GM12878 (cell line): ENCODE data around the gene USP21. TPM values are rescaled to one million over a fixed set of nuclear protein-coding genes. Genes with fewer than 3 reads are reported as not detected.

Source experiments
- ATAC-seq: fragments of 200-7000 bp; cut with Tn5 transposase; 3 replicates; pipeline ENCODE4 v1.9.1; 2020; ENCODE audit warnings: mild to moderate bottlenecking, moderate library complexity
- BruUV-seq: library from RNA; stranded (reverse); fragments of 400-500 nt; replicated peaks from 2 replicates; lab custom pipeline; 2021; lab: Mats Ljungman, UMichigan
- CTCF ChIA-PET: fragments of 300-600 bp; sonication (Branson Sonifier 250); formaldehyde crosslinking; extraction: SDS; loops from one replicate; lab custom pipeline; 2021; ENCODE audit warnings: inconsistent platforms; lab: Yijun Ruan, JAX
- POLR2A ChIA-PET: fragments of 350-600 bp; formaldehyde crosslinking; extraction: SDS; loops from one replicate; lab custom pipeline; 2021; ENCODE audit warnings: inconsistent platforms; lab: Charles Lee
- RAD21 ChIA-PET: fragments of 300-600 bp; sonication (Branson Sonifier 250); formaldehyde crosslinking; loops from one replicate; lab custom pipeline; 2023; ENCODE audit warnings: antibody characterized with exemption; ENCODE audit not compliant: unreplicated experiment; lab: Charles Lee
- SMC1A ChIA-PET: fragments of 300-600 bp; sonication (Branson Sonifier 250); formaldehyde crosslinking; loops from one replicate; lab custom pipeline; 2023; ENCODE audit not compliant: unreplicated experiment, uncharacterized antibody; lab: Charles Lee
- DNase-seq: peaks from one replicate; pipeline ENCODE4 v3.0.0-alpha.2; 2011; ENCODE audit warnings: low read depth, low spot score
- FAIRE-seq: peaks from 3 replicates; lab custom pipeline; 2011; peaks lifted over from hg19 to GRCh38; lab: Jason Lieb, UNC
- H2AFZ ChIP-seq: 2 replicates; pipeline ENCODE4 v1.6.0; 2011; ENCODE audit warnings: low read depth, low read length, control low read depth; ENCODE audit not compliant: control insufficient read depth
- H3K27ac ChIP-seq: 2 replicates; pipeline ENCODE4 v1.5.1; 2011; ENCODE audit warnings: control low read depth; ENCODE audit not compliant: control insufficient read depth, insufficient read depth
- H3K27me3 ChIP-seq, 2 experiments: replicated peaks in 1 of 2; 2 replicates each; pipeline versions ENCODE4 v1.6.0 to v1.6.1; 2011; ENCODE audit warnings: low read length in 1 of 2; ENCODE audit not compliant: control insufficient read depth in 2 of 2, insufficient read depth in 2 of 2
- H3K36me3 ChIP-seq, 2 experiments: 2 replicates each; pipeline ENCODE4 v1.5.1; 2011; ENCODE audit warnings: low read length in 1 of 2; ENCODE audit not compliant: control insufficient read depth in 2 of 2, insufficient read depth in 2 of 2
- H3K4me1 ChIP-seq: 2 replicates; pipeline ENCODE4 v1.6.1; 2011; ENCODE audit warnings: mild to moderate bottlenecking, low read length, moderate library complexity, mixed read lengths; ENCODE audit not compliant: control insufficient read depth, insufficient read depth
- H3K4me2 ChIP-seq: 2 replicates; pipeline ENCODE4 v1.6.0; 2011; ENCODE audit warnings: control low read depth; ENCODE audit not compliant: control insufficient read depth, insufficient read depth
- H3K4me3 ChIP-seq: fragments of 200-600 bp; sonication (generic); 2 replicates; pipeline ENCODE4 v1.5.1; 2016
- H3K79me2 ChIP-seq: 2 replicates; pipeline ENCODE4 v1.6.0; 2011; ENCODE audit warnings: low read length; ENCODE audit not compliant: control insufficient read depth, insufficient read depth
- H3K9ac ChIP-seq: 2 replicates; pipeline ENCODE4 v1.8.0; 2011; ENCODE audit warnings: low read length, control low read depth, mixed read lengths; ENCODE audit not compliant: control insufficient read depth, insufficient read depth
- H3K9me3 ChIP-seq: replicated peaks from 3 replicates; pipeline ENCODE4 v1.5.1; 2011; ENCODE audit warnings: mild to moderate bottlenecking, low read length; ENCODE audit not compliant: control insufficient read depth, insufficient read depth
- H4K20me1 ChIP-seq: 2 replicates; pipeline ENCODE4 v1.6.0; 2011; ENCODE audit not compliant: control insufficient read depth, insufficient read depth
- BHLHE40 ChIP-seq, 2 experiments: fragments of 450-650 bp in 1 of 2; IDR thresholded peaks; 2 replicates each; pipeline ENCODE4 v1.6.1; 2011 to 2017; ENCODE audit warnings: low read depth in 2 of 2, borderline replicate concordance in 1 of 2, improper control_type of control experiment in 1 of 2, low read length in 1 of 2, mild to moderate bottlenecking in 1 of 2
- CBFB ChIP-seq: IDR thresholded peaks from 2 replicates; pipeline ENCODE4 v1.6.1; 2016; ENCODE audit warnings: antibody characterized with exemption, low read depth
- CTCF ChIP-seq, 3 experiments: IDR thresholded peaks in 2 of 3; conservative IDR thresholded peaks in 1 of 3; 2 replicates each; pipeline ENCODE4 v1.5.1; 2011; ENCODE audit warnings: low read depth in 3 of 3, low read length in 3 of 3, mild to moderate bottlenecking in 3 of 3, control low read depth in 2 of 3, moderate library complexity in 2 of 3, inconsistent platforms in 1 of 3, mixed read lengths in 1 of 3; ENCODE audit not compliant: control insufficient read depth in 2 of 3, insufficient read depth in 1 of 3; ENCODE audit errors: extremely low read depth in 1 of 3
- FOS ChIP-seq: IDR thresholded peaks from 3 replicates; pipeline ENCODE4 v1.6.1; 2011; ENCODE audit warnings: borderline replicate concordance; ENCODE audit not compliant: insufficient read length; ENCODE audit errors: extremely low read depth
- NRF1 ChIP-seq: conservative IDR thresholded peaks from 2 replicates; pipeline ENCODE4 v1.6.1; 2011; ENCODE audit warnings: mild to moderate bottlenecking, low read depth, low read length, improper control_type of control experiment
- PBX3 ChIP-seq: IDR thresholded peaks from 2 replicates; pipeline ENCODE4 v1.6.1; 2011; ENCODE audit warnings: mild to moderate bottlenecking, low read depth, low read length, moderate library complexity; ENCODE audit not compliant: insufficient replicate concordance
- SUPT20H ChIP-seq: IDR thresholded peaks from 2 replicates; pipeline ENCODE4 v1.6.1; 2011; ENCODE audit warnings: low read depth, mild to moderate bottlenecking, low read length, moderate library complexity, borderline replicate concordance; ENCODE audit not compliant: control insufficient read depth
- YY1 ChIP-seq: IDR thresholded peaks from 2 replicates; pipeline ENCODE4 v1.6.1; 2011; ENCODE audit warnings: low read depth, mild to moderate bottlenecking, low read length
- ZNF592 ChIP-seq: fragments of 450-650 bp; IDR thresholded peaks from 2 replicates; pipeline ENCODE4 v1.6.1; 2017; ENCODE audit warnings: mild to moderate bottlenecking, moderate library complexity
- ZNF687 ChIP-seq: fragments of 450-650 bp; IDR thresholded peaks from 2 replicates; pipeline ENCODE4 v1.6.1; 2017; ENCODE audit warnings: mild to moderate bottlenecking, moderate library complexity
- WGBS: methylation state at CpG from one replicate; pipeline ENCODE4 v1.1.6; 2016; ENCODE audit warnings: low lambda C conversion rate; ENCODE audit not compliant: insufficient replicate concordance, insufficient coverage; ENCODE audit errors: missing lambda C conversion rate; 5-methylcytosine and 5-hydroxymethylcytosine counted together
- in situ Hi-C: fragments of 300-500 bp; cut with MboI; formaldehyde crosslinking; loops from 9 replicates; pipeline ENCODE4 v1.14.3; 2018; ENCODE audit warnings: mixed read lengths
- intact Hi-C: fragments of 100-400 bp; cut with micrococcal nuclease; formaldehyde crosslinking; loops from one replicate; pipeline ENCODE4 v1.14.2; 2022; ENCODE audit not compliant: unreplicated experiment
- polyA plus RNA-seq, 11 experiments: library from polyadenylated mRNA; depleted of rRNA in 4 of 11; unstranded in 6 of 11; stranded (reverse) in 5 of 11; fragments of >200 nt; fragmentation: Nextera tagmentation in 4 of 11; fragmentation: Illumina TruSeq in 1 of 11; extraction: Ambion mirVana in 4 of 11; extraction: Trizol in 1 of 11; gene quantifications; 1 replicate in 1 of 11; 2 replicates in 10 of 11; pipeline versions ENCODE4 v1.2.1 to v1.2.3, GENCODE V29; 2011 to 2016; ENCODE audit warnings: inconsistent platforms in 2 of 11, missing spikeins in 2 of 11, low read depth in 1 of 11
- total RNA-seq, 4 experiments: library from RNA; depleted of rRNA in 3 of 4; stranded (reverse); fragments of >200 nt in 3 of 4; fragmentation: Illumina TruSeq in 1 of 4; extraction: Trizol in 1 of 4; gene quantifications; 2 replicates each; pipeline versions ENCODE4 v1.2.1 to v1.2.3, GENCODE V29; 2013 to 2021

The USP21 gene
- total and polyA plus RNA-seq, 10 of the 15 experiments (the other 5 are each of a cell fraction or from before 2014, with no cell fraction given): 3.2 to 28.6 (median 16.6) TPM

GRCh38 chr1:161198194-161198896, 39.0 kb downstream of the USP21 start:
- in situ Hi-C loops (loop anchor here (10.0 kb wide), 1 partner anchor 546 kb away; the partner anchor contains the start of gene DUSP12), intact Hi-C loops (no loop called here)
- no peaks in the 10 kb centered on the region for H3K36me3 ChIP-seq
- ATAC-seq (no peak), FAIRE-seq (no peak), DNase-seq (no peak)
- peaks cover 15% of the 10 kb centered on the region for H3K79me2 ChIP-seq
- H3K9ac ChIP-seq: no peak overlapping the region
- ChIA-PET SMC1A (no interaction called here), RAD21 (interaction anchor here (1.4 to 1.6 kb wide), 2 partner anchors 17 to 27 kb away, joined by 5 read pairs; partner anchors contain the start of gene TOMM40L), CTCF (interaction anchor here (0.7 to 1.2 kb wide), 3 partner anchors 16 to 185 kb away, joined by 3 read pairs; partner anchors contain the start of gene TOMM40L), POLR2A (no interaction called here)
- no peak overlapping the region for H2AFZ ChIP-seq
- 57% methylated on average over 20 of the region's 20 CpGs for WGBS
- no peaks in the 10 kb centered on the region for H3K9me3 ChIP-seq
- H3K4me3 ChIP-seq: no peak overlapping the region
- H3K27ac ChIP-seq: no peak overlapping the region
- no peaks in the 10 kb centered on the region for H3K27me3 ChIP-seq
- H3K4me2 ChIP-seq: no peak overlapping the region
- H3K4me1 ChIP-seq: peaks cover 32% of the 10 kb centered on the region
- no peaks in the 10 kb centered on the region for H4K20me1 ChIP-seq
- BruUV-seq: no TSS peak
- TF ChIP-seq CTCF (IDR thresholded peaks at IDR 0.05 in 2 of 3, conservative IDR thresholded peaks at IDR 0.05 in 1 of 3; ENCODE audit: control insufficient read depth in 2 of 3, extremely low read depth in 1 of 3, insufficient read depth in 1 of 3, low read depth in 3 of 3, low read length in 3 of 3) (no peak), CBFB (no peak), SUPT20H (no peak), NRF1 (no peak), BHLHE40 (IDR thresholded peaks at IDR 0.05; ENCODE audit: borderline replicate concordance in 1 of 2, low read depth in 2 of 2, low read length in 1 of 2) (no peak), YY1 (no peak), PBX3 (no peak), ZNF592 (no peak), FOS (no peak), ZNF687 (no peak)
